Dermis blood vessel endothelial cell (primary cell): ENCODE results near the gene TCAIM. TPM values are rescaled to one million over a fixed set of nuclear protein-coding genes. Genes with fewer than 3 reads are reported as not detected.
"Not testable (repeated sequence)": the region's sequence is repeated elsewhere in the genome, so short reads cannot be mapped to it uniquely, and the experiment has no call there.

Experiments used
- DNase-seq: peaks from one replicate; pipeline ENCODE4 v3.0.0; 2010
- total RNA-seq: library from RNA; depleted of rRNA; stranded (reverse); fragments of >200 nt; gene quantifications from 2 replicates; pipeline ENCODE4 v1.2.3, GENCODE V29; 2014

The TCAIM gene
- total RNA-seq, 1 donor from 2014 or later = 25.4 TPM

DNA sequence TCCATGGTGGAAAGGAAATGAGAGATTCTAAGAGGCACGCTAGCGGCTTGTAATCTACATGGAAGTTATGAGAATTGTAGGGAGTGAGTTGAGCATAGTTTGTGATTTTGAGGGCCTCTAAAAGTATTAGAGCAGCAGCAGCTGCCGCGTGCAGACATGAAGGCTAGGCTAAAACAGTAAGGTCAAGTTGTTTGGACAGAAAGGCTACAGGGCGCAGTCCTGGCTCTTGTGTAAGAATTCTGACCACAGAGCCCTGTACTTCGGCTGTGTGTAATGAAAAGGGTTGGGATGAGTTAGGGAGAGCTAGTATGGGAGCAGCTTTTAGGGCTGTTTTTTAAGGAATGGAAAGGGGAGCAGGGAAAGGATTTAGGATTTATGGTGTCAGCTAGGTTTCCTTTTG is 8.0 kb downstream of the TCAIM start:
- not testable (repeated sequence) for DNase-seq

DNA sequence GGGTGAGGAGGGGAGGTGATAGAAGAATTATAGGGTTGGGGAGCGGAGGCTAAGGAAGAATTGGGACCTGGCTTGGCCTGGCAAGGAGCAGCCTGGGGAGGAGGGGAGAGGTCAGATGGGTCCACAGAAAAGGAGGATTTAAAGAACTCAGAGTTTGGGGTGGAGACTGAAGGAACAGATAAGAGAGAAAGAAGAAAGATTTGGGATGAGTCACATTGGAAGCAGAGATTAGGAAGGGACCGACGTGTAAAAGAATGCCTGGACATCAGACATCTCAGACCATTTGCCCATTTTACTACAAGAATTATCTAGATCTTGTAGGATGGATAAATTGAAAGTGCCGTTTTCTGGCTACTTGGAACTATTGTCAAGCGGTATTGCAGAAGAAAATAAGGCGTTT is 10.4 kb downstream of the TCAIM start:
- no peak for DNase-seq

DNA sequence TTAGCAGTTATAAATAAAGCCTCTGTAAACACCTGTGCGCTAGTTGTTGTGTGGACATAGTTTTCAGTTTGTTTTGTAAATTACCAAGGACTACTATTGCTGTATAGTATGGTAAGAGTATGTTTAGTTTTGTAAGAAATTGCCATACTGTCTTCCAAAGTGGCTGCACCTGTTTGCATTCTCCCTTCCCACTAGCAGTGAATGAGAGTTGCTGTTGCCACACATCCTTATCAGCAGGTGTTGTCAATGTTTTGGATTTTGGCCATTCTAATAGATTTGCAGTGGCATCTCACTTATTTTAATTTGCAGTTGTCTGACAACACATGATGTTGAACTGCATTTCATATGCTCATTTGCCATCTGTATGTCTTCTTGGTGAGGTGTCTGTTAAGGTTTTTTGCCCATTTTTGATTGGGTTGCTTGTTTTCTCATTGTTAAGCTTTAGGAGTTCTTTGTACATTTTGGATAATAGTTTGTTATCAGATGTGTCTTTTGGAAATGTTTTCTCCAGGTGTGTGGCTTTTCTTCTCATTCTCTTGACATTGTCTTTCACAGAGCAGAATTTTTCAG is 14.9 kb downstream of the TCAIM start:
- DNase-seq = no peak

DNA sequence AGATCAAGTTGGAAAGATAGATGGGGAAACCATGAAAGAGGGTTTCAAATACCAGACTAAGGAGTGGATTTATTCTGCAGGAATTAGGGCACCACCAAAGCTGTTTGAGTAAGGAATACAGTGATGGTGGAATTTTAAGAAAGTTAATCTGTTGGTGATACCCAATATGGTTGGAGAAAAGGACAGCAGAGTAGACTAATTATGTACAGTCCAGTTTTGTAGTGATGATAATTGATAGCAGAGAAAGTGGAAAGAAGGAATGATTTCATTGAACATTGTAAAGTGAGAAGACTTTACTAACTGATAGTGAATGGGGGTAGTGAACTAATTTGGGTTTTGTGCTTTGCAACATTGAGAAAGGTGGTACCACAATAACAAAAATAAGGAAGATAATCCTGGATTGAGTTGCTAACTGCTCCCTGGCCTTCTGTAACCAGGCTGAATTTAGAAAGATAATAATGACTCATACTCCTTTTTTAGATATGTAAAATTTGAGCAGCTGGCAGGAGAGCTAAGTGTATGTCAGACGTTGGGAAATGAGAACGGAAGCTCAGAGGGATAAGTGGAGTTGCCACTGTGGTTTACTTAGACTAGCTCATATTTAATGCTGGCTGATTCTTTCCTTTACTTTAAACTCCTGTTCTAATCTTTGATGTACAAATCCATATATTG is 16.9 kb downstream of the TCAIM start:
- peak; percentile 48 for DNase-seq

DNA sequence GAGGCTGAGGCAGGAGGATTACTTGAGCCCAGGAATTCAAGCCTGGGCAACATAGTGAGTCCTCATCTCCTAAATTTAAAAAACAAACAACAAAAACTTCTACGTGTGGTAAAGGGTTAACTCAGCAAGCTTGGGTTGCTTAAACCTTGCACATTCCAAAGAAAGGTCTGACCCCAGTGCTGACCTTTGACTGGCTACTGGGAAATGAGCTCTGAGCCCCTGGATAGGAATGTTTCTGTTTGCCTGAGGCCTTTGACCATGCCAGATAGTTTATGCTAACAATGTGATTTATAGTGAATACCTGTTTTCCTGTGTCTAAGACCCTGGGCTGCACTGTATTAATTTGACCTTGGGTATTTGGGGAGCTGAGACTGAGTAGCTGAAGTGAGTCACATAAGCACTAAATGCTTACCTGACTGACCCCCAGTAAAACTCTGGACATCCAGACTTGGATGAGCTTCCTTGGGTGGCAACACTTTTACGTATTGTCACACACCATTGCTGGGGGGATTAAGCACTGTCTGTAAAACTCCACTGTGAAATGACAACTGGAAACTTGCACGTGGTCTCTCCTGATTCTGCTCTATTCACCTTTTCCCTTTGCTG is 20.7 kb downstream of the TCAIM start:
- no peak for DNase-seq

DNA sequence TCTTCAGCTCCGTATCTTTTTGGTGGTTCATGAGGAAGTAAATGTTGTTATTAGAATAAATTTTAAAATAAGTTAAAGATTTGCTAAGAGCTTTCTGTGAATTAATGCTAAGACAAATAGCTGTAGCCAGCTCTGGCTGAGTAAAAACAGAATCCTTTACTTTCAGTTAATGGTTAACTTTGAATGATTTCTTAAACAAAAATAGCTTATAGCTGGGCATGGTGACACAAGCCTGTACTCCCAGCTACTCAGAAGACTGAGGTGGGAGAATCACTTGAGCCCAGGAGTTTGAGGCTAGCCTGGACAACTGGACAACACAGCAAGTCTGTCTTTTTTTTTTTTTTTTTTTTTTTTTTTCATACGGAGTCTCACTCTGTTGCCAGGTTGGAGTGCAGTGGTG is 25.0 kb downstream of the TCAIM start:
- no peak for DNase-seq

DNA sequence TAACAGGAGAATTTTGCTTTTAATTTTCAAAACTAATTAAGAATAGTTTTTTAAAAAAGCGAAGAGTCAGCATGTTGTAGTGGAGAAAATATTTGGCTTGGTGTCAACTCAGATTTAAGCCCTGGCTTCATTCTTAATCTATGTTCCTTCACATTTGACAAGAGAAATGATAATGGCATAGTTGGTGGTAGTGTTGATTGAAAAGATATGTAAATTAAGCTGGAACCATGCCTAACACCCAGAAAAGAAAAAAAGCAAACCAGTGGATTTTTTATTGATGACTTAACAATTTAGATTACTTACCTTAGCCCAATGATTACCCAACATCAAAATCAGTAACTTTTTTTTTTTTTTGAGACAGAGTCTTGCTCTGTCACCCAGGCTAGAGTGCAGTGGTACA is 27.4 kb downstream of the TCAIM start:
- no peak for DNase-seq

DNA sequence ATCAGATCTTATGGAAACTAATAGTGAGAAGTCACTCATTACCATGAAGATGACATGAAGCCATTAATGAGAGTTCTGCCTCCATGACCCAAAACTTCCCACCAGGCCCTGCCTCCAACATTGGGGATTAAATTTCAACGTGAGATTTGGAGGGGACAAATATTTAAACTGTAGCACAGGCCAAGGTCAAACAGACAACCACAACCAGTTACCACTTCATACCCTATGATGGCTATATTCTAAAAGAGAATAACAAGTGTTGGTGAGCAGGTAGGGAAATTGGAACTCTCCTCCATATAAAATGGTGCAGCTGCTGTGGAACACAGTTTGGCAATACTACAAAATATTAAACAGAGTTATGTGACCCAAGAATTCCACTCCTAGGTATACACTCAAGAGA is 36.9 kb downstream of the TCAIM start:
- no peak for DNase-seq

DNA sequence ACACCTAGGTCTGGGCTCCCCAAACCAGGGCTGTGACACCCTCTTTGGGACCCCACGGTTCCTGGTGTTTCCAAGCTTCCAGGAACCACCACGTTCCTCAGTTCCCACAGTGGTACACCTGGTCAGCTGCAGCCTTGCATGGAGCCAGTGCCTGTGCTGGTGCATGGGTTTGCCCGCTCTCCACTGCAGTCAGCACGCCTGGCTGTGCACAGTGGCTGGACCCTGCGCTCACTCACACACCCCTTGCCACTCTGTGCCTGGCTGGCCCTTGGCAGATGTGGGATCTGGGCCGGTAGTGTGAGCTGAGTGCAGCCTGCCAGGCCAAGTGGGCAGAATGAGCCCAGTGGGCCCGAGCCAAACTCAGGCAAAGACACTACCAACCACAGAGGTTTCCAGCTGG is 48.8 kb downstream of the TCAIM start:
- no peak for DNase-seq

DNA sequence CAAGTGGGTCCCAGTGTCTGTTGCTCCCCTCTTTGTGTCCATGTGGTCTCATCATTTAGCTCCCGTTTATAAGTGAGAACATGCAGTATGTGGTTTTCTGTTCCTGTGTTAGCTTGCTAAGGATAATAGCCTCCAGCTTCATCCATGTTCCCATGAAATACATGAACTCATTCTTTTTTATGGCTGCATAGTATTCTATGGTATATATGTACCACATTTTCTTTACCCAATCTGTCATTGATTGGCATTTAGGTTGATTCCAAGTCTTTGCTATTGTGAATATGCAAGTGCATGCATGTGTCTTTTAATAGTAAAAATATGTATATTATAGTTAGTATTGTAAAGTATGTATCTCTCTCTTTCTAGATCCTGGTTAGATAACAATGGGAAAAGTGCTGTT is 53.9 kb downstream of the TCAIM start:
- no peak for DNase-seq

DNA sequence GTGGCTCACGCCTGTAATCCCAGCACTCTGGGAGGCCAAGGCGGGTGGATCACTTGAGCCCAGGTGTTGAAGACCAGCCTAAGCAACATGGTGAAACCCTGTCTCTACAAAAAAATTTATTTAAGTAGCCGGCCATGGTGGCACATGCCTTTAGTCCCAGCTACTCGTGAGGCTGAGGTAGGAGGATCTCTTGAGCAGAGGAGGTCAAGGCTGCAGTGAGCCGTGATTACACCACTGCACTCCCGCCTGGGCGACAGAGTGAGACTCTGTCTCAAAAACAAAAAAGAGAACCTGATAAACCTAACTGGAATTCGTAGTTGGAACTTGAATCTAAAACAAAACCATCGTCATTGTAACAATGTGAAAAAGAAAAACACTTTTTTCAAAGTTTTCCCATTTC is 57.1 kb downstream of the TCAIM start:
- DNase-seq = no peak

DNA sequence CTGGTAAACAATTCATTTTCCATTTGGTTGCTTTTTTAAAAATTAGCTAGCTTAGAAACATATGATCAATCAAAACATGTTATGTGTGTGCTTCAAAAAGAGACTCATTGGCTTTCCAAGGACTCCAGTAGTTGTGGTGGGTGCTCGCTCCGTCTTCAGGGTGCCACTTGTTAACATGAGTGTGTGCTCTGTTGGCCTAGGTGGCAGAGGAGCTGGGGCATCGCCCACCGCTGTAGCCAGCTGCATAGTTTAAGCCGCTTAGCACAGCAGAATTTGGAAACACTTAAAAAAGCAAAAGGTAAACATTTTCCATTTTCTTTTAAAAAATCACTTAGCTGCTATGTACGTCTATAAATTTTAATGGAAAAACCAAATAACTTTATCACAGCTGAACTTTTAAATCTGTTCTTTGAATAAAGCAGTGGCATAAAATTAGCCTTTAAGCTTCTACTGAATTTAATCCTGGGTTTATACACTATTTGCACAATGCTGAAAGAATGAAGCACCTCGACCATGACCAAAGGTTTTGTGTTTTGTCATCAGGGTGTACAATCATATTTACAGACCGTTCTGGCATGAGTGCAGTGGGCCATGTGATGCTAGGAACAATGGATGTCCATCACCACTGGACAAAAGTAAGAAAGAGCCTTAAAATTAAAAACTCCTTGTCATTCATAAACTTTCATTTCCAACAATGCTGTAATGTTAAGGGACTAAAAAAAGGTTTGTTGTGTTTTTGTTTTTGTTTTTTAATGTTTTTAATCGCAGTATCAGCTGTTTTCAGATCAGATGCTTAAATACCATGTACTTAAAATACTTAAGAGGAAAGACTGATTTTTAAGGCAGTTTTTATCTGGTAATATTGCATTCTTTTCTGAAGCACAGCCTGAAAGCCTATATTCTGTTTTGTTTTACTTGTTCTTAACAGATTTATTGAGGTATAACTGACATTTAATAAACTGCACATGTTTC is 57.9 kb downstream of the TCAIM start:
- DNase-seq = no peak

DNA sequence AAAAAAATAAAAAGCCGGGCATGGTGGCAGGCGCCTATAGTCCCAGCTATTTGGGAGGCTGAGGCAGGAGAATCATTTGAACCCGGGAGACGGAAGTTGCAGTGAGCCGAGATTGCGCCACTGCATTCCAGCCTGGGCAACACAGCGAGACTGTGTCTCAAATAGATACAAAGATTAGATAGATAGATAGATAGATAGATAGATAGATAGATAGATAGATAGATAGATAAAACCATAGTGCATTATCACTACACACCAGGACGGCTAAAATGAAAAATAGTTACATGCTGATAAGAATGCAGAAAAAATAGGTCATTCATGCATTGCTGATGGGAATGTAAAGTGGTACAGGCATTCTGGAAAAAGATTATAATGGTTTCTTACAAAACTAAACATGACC is 59.7 kb downstream of the TCAIM start:
- not testable (repeated sequence) for DNase-seq

DNA sequence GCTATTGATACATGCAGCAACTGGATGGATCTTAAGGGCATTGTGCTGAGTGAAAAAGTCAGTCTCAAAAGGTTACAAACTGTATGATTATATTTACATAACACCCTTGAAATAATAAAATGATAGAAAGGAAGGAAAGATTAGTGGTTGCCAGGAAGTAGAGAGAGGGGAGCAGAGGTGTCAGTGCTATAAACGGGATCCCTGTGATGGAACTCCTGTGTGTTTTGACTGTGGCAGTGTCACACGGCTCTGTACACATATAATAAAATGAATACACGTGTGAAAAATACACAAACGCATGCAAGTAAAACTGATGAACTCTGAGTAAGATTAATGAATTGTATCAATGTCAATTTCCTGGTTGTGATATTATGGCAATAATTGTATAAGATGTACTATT is 60.3 kb downstream of the TCAIM start:
- no peak for DNase-seq

DNA sequence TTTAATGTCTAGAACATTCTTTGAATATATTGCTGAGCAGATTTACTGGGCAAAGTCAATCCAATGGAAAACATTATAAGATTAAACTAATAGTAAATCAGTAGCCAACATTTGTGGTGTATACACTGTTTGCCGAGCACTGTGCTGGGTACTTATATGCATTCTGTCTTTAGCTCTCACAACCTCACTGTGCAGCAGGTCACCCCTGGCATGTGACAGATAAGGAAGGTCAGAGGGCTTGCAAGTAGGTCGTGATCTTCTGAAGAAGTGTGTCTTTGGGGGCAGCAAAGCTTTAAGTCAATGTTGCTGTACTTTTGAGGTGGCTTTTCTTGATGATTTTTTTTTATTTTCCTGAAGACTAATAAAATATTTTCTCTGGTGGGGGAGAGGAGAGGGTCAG is 62.2 kb downstream of the TCAIM start:
- DNase-seq = no peak

DNA sequence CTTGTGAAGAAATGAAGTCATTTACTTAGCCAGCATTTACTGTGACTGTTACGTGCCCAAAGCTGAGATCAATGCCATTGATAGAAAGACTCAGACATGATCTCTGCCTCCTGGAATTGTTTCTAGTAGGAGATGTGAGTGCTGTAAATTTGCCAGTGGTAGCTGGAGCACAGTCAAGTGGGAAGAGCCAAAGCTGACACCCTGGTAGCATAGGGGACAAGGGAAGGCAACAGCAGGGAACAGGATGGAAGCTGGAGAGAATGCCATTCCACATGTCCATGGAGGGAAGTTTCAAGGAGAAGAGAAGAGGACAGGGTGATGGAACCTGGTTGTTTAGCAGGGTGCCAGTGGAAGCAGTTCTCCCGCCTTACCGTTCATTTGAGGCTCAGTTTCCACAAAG is 64.0 kb downstream of the TCAIM start:
- no peak for DNase-seq

DNA sequence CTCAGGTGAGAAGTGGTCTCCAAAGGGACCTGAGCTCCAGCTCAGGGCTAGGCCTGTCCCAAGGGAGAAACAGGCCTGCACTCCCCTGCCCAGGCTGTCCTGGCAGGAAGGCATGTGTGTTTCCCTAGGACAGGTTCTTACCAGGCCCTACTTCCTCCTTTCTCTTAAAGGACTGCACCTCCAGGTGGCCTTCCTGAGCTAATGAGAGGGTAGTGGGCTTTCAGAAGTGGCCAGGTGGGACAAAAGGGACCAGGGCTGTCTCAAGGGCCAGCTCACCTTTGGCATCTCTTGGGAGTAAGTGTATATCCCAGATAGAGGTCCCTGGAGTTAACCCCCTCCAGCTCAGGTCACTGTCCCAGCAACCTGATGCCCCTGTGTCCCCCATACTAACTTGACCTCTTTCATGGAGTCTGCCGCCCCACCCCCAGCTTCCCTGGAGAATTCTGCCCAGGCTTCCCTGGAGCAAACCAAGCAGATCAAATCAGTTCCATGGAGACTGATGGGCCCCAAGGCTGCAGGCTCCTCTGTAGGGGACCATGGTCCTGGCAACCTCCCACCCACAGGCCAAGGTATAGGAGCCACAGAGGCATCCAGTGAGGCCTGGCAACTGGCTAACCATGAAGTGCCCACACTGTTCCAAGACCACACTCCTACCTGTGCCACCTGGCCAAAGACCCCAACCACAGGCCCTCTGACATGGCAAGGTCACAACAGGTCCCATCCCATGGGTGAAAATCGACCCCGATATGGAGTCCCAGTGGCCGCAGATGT is 71.3 kb downstream of the TCAIM start:
- DNase-seq = no peak

DNA sequence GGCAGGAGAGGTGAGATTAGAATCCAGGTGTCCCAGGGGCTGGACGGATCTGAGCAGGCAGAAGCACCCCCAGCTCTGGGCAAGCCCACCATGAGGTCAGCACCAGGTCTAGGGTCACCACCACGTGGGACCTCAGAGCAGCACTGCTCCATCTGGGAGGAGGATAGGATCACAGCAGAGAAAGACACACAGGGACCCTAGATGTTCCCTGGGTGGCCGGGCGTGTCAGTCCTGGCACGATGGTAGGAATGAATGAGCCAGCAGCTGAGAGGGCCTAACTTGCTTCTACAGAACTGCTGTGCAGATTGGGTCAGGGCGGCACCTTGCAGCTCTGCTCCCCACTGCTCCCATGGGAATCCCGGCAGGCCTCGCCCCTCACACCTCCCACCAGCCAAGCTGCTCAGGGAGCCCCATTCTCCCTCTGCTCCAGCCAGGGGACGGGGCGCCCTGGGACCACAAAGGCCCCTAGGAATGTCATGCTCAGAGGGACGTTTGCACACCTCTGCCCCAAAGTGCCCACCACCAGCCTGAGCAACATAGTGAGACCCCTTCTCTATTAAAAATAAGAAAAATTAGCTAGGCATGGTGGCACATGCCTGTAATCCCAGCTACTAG is 72.6 kb downstream of the TCAIM start:
- DNase-seq = no peak

DNA sequence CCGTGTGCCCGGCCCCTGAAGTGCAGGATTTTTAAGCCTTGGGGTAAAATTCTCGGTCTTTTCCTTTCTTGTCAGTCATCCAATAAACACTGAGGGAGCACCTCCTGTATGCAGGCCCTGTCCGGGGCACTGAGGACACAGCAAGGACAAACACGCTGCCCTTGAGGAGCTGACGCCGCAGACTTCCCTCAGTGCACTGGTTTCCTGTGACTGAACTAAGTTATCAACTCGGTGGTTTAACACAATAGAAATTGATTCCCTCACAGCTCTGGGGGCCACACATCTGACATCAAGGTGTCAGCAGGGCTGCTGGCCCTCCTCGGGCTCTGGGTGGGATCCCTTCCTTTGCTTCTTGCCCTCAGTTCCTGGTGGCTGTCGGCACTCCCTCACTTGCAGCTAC is 73.8 kb downstream of the TCAIM start:
- no peak for DNase-seq

DNA sequence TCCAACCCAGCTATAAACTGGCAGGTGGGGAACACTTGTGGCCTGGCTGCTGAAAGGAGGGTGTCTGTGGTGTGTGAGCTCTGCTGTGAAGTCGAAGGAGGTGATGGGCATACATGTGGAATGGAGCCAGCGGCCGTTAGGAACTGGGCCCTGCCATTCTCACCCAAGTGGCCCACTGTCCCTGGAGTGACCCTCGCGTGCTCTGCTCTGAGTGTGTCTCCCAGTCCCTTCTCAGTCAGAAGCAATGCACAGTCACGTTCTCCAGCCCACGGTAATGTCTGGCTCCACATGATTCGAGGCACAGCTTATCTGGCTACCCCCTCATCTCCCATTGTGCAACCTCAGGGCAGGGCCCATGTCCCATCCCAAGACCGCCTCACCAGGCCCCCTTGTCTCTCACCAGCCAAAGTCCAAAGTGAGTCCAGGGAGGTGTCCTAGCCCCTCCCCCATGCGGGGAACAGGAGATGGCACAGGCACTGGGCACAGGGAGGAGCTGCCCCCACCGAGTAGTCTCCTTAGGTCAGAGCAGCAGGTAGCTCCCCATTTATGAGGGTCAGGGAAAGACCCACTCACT is 76.0 kb downstream of the TCAIM start:
- DNase-seq = no peak

DNA sequence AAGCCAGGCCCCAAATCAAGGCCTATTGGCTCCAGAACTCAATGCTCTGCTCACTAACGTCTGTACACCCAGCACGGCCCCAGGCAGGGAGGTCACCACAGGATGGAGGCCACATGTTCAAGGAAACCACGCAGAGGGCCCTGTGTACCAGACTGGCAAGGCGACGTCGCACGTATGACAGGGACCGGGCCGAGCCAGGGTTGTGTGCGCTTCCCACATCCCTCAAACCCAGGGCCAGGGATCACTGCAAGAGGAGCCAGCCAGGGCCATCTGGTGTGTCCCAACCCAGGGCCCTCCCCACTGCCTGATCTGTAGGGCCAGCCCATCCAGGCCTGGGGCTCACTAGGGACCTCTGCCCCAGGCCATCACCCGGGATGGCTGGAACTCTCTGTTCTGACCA is 76.9 kb downstream of the TCAIM start:
- DNase-seq = no peak
